Measurements from ENCODE around the gene RTRAF. TPM values are rescaled to one million over a fixed set of nuclear protein-coding genes. Genes with fewer than 3 reads are reported as not detected.

Gene RTRAF
- total and polyA plus RNA-seq, 9 of the 15 experiments (the other 6 are each of a cell fraction or from before 2014, with no cell fraction given): 126 to 204 (median 155) TPM

DNA sequence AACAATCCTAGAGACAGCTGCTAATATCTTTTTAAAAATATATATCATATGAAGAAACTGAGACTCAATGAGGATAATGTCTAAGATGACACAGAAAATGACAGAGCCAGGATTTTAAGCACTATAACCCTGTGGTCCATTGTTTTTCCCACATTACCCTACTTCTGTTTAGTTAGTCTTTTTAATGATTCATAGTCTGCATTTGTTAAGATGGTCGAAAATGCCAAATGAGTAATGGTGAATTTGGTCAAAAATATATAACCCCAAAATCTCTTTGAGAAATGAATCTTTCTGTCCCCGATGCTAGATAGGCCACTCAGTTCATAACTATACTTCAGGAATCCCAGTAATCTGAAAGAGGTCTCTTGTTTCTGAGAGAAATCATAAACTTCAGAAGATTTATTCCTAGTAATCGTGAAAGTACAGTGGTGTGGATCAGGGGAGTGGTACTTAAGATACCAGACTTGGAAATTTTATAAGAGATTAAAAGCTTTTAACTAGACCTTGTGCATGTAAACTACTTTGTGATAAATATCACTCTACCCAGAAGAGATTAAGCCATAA lies 10.8 kb downstream of the RTRAF start:
- POLR2A ChIA-PET: no interaction called here
- FAIRE-seq: no peak
- H3K36me3 ChIP-seq (ENCODE audit: control insufficient read depth, insufficient read depth, low read length): peaks cover 92% of the 10 kb centered on the region
- BruUV-seq (replicated peaks): no TSS peak
- no peak overlapping the region for H3K27ac ChIP-seq (ENCODE audit: extremely low read depth, low read depth, low read length)
- no peaks in the 10 kb centered on the region for H3K9me1 ChIP-seq (ENCODE audit: control insufficient read depth, insufficient read depth, low read length)
- no peaks in the 10 kb centered on the region for H3K27me3 ChIP-seq (ENCODE audit: control insufficient read depth in 2 of 2, insufficient read depth in 2 of 2, low read length in 2 of 2)
- no peak for DNase-seq (ENCODE audit: extremely low read depth in 1 of 4, low spot score in 3 of 4)
- no peak for ATAC-seq
- H3K79me2 ChIP-seq (ENCODE audit: control insufficient read depth, insufficient read depth, low read length): no peaks in the 10 kb centered on the region
- in situ Hi-C loops (cut with MboI): no loop called here
- H2AFZ ChIP-seq (ENCODE audit: low read depth, low read length): no peak overlapping the region
- H3K4me3 ChIP-seq: no peak overlapping the region
- no peaks in the 10 kb centered on the region for H3K4me1 ChIP-seq (replicated peaks in 1 of 2; ENCODE audit: control insufficient read depth in 2 of 2, insufficient read depth in 2 of 2, low read length in 2 of 2)
- no peaks in the 10 kb centered on the region for H3K9me3 ChIP-seq (replicated peaks; ENCODE audit: control insufficient read depth, insufficient read depth, low read depth, low read length)
- no peak overlapping the region for H3K4me2 ChIP-seq (ENCODE audit: insufficient read depth, low read length)
- intact Hi-C loops (cut with micrococcal nuclease): no loop called here
- WGBS (ENCODE audit: insufficient coverage, low coverage, missing lambda C conversion rate): 90% methylated on average over 3 of the region's 3 CpGs
- H3K9ac ChIP-seq (ENCODE audit: insufficient read depth in 1 of 2, low read depth in 2 of 2, low read length in 2 of 2): no peak overlapping the region
- no peaks in the 10 kb centered on the region for H4K20me1 ChIP-seq (replicated peaks; ENCODE audit: control insufficient read depth, insufficient read depth, low read length)
- CTCF ChIA-PET (ENCODE audit: low intra/inter-chr PET ratio): no interaction called here
- no peak for TF ChIP-seq ZNF766 (CRISPR knock-in tag; conservative IDR thresholded peaks at IDR 0.05)
- TF ChIP-seq HES1 (IDR thresholded peaks at IDR 0.05; ENCODE audit: low read depth): no peak
- no peak for TF ChIP-seq GABPA (tag; conservative IDR thresholded peaks at IDR 0.05; ENCODE audit: low read depth)
- TF ChIP-seq FOXJ2 (tag; IDR thresholded peaks at IDR 0.05): no peak
- TF ChIP-seq HINFP (tag; conservative IDR thresholded peaks at IDR 0.05; ENCODE audit: low read depth): no peak
- TF ChIP-seq CCAR2 (IDR thresholded peaks at IDR 0.05; ENCODE audit: low read depth, low read length): no peak
- TF ChIP-seq TGIF2 (CRISPR knock-in tag; IDR thresholded peaks at IDR 0.05): no peak
- TF ChIP-seq ZNF785 (CRISPR knock-in tag; IDR thresholded peaks at IDR 0.05): no peak
- TF ChIP-seq, protein P1, sequence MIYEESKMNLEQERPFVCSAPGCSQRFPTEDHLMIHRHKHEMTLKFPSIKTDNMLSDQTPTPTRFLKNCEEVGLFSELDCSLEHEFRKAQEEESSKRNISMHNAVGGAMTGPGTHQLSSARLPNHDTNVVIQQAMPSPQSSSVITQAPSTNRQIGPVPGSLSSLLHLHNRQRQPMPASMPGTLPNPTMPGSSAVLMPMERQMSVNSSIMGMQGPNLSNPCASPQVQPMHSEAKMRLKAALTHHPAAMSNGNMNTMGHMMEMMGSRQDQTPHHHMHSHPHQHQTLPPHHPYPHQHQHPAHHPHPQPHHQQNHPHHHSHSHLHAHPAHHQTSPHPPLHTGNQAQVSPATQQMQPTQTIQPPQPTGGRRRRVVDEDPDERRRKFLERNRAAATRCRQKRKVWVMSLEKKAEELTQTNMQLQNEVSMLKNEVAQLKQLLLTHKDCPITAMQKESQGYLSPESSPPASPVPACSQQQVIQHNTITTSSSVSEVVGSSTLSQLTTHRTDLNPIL (CRISPR knock-in tag; IDR thresholded peaks at IDR 0.05): no peak
- no peak for TF ChIP-seq ZFP1 (CRISPR knock-in tag; IDR thresholded peaks at IDR 0.05)
- no peak for TF ChIP-seq TCF3 (CRISPR knock-in tag; IDR thresholded peaks at IDR 0.05)
- TF ChIP-seq SIX5 (IDR thresholded peaks at IDR 0.05; ENCODE audit: borderline replicate concordance in 1 of 2, insufficient read depth in 1 of 2, low read depth in 1 of 2, low read length in 2 of 2): no peak
- no peak for TF ChIP-seq ZNF609 (CRISPR knock-in tag; IDR thresholded peaks at IDR 0.05; ENCODE audit: borderline replicate concordance)
- no peak for TF ChIP-seq RFX5 (IDR thresholded peaks at IDR 0.05; ENCODE audit: low read depth, low read length)

Measured in K562 (cell line).